Measurements from ENCODE around the gene CTSA. TPM values are rescaled to one million over a fixed set of nuclear protein-coding genes. Genes with fewer than 3 reads are reported as not detected.

Gene CTSA
- total RNA-seq, 1 donor from 2014 or later: 69.0 TPM

DNA sequence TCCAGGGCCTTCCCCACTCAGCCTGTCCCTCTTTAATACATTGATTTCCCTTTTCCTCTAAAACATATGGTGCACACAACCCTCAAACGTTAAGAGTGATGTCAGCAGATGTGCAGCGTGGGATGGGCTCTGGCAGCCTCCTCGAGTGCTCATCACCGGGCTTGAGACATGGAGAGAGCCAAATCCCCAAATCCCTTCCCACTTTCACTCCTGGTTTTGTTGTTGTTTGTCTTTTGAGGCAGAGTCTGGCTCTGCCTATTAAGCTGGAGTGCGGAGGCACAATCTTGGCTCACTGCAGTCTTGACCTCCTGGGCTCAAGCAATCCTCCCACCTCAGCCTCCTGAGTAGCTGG lies 26.6 kb downstream of the CTSA start:
- TF ChIP-seq, protein P1, sequence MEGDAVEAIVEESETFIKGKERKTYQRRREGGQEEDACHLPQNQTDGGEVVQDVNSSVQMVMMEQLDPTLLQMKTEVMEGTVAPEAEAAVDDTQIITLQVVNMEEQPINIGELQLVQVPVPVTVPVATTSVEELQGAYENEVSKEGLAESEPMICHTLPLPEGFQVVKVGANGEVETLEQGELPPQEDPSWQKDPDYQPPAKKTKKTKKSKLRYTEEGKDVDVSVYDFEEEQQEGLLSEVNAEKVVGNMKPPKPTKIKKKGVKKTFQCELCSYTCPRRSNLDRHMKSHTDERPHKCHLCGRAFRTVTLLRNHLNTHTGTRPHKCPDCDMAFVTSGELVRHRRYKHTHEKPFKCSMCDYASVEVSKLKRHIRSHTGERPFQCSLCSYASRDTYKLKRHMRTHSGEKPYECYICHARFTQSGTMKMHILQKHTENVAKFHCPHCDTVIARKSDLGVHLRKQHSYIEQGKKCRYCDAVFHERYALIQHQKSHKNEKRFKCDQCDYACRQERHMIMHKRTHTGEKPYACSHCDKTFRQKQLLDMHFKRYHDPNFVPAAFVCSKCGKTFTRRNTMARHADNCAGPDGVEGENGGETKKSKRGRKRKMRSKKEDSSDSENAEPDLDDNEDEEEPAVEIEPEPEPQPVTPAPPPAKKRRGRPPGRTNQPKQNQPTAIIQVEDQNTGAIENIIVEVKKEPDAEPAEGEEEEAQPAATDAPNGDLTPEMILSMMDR (IDR thresholded peaks at IDR 0.05; ENCODE audit: insufficient read depth, low read depth, low read length): no peak
- no peak for TF ChIP-seq EZH2 (IDR thresholded peaks at IDR 0.05; ENCODE audit: insufficient read depth, low read length)
- H3K27ac Mint-ChIP-seq (ENCODE audit: unreplicated experiment): no peak overlapping the region

DNA sequence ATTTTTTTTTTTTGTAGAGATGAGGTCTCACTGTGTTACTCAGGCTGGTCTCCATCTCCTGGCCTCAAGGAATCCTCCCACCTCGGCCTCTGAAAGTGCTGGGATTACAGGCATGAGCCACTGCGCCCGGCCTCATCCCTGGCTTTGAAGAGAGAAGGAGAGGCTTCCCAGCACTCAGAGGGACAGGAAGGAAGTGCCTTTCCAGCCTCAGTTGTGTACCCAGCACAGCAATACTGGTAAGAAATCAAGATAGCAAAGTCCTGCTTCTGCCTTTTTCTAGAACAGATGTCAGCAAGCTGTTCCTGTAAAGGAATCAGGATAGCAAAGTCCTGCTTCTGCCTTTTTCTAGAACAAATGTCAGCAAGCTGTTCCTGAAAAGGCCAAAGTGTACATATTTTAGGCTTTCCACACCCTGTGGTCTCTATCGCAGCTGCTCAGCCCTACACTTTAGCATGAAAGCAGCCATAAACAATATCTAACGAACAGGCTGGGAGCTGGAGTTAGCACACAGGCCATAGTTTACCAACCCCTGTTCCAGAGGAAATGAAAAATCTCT lies 27.1 kb downstream of the CTSA start:
- Histone ChIP-seq H2AFZ (ENCODE audit: low read depth, low read length) (peak overlapping the region; percentile 0), H3K27ac (ENCODE audit: low read depth, low read length) (no peak overlapping the region), H4K20me1 (ENCODE audit: insufficient read depth, low read length) (no peaks in the 10 kb centered on the region), H3K9me3 (ENCODE audit: insufficient read depth, low read depth, low read length) (no peaks in the 10 kb centered on the region), H3K79me2 (ENCODE audit: insufficient read depth, low read length) (no peaks in the 10 kb centered on the region), H3K27me3 (ENCODE audit: insufficient read depth, low read length) (no peaks in the 10 kb centered on the region), H3K4me1 (ENCODE audit: insufficient read depth, low read length) (peaks cover 21% of the 10 kb centered on the region), H3K36me3 (ENCODE audit: insufficient read depth, low read length) (no peaks in the 10 kb centered on the region), H3K4me3 (ENCODE audit: insufficient read depth, low read depth, low read length) (no peak overlapping the region), H3K9ac (ENCODE audit: low read length) (no peak overlapping the region), H3K4me2 (ENCODE audit: low read length) (no peak overlapping the region)
- TF ChIP-seq, protein P1 (IDR thresholded peaks at IDR 0.05; ENCODE audit: insufficient read depth, low read depth, low read length): no peak
- TF ChIP-seq EZH2 (IDR thresholded peaks at IDR 0.05; ENCODE audit: insufficient read depth, low read length): no peak
- H3K27me3 Mint-ChIP-seq (ENCODE audit: low read depth, unreplicated experiment): peaks cover 2% of the 10 kb centered on the region
- peaks cover 7% of the 10 kb centered on the region for H3K4me1 Mint-ChIP-seq (ENCODE audit: low read depth, unreplicated experiment)
- no peak overlapping the region for H3K27ac Mint-ChIP-seq (ENCODE audit: unreplicated experiment)
- H3K36me3 Mint-ChIP-seq (ENCODE audit: low read depth, unreplicated experiment): peaks cover 3% of the 10 kb centered on the region
- FAIRE-seq (no peak), DNase-seq (ENCODE audit: low read depth) (no peak)
- H3K4me3 Mint-ChIP-seq (ENCODE audit: unreplicated experiment): no peak overlapping the region
- no peaks in the 10 kb centered on the region for H3K9me3 Mint-ChIP-seq (ENCODE audit: unreplicated experiment)

More for the DNA sequence above, 26.6 kb downstream of the CTSA start:
- FAIRE-seq: no peak
- no peak overlapping the region for H3K9ac ChIP-seq (ENCODE audit: low read length)
- no peaks in the 10 kb centered on the region for H4K20me1 ChIP-seq (ENCODE audit: insufficient read depth, low read length)
- no peaks in the 10 kb centered on the region for H3K27me3 ChIP-seq (ENCODE audit: insufficient read depth, low read length)
- peak; percentile 33 for DNase-seq (ENCODE audit: low read depth)
- no peaks in the 10 kb centered on the region for H3K79me2 ChIP-seq (ENCODE audit: insufficient read depth, low read length)
- no peak overlapping the region for H2AFZ ChIP-seq (ENCODE audit: low read depth, low read length)
- H3K27me3 Mint-ChIP-seq (ENCODE audit: low read depth, unreplicated experiment): peaks cover 2% of the 10 kb centered on the region
- peaks cover 7% of the 10 kb centered on the region for H3K4me1 Mint-ChIP-seq (ENCODE audit: low read depth, unreplicated experiment)
- H3K4me1 ChIP-seq (ENCODE audit: insufficient read depth, low read length): peaks cover 21% of the 10 kb centered on the region
- H3K9me3 Mint-ChIP-seq (ENCODE audit: unreplicated experiment): no peaks in the 10 kb centered on the region
- H3K9me3 ChIP-seq (ENCODE audit: insufficient read depth, low read depth, low read length): no peaks in the 10 kb centered on the region
- no peak overlapping the region for H3K4me3 Mint-ChIP-seq (ENCODE audit: unreplicated experiment)
- H3K27ac ChIP-seq (ENCODE audit: low read depth, low read length): no peak overlapping the region
- no peak overlapping the region for H3K4me3 ChIP-seq (ENCODE audit: insufficient read depth, low read depth, low read length)
- no peaks in the 10 kb centered on the region for H3K36me3 ChIP-seq (ENCODE audit: insufficient read depth, low read length)
- peaks cover 3% of the 10 kb centered on the region for H3K36me3 Mint-ChIP-seq (ENCODE audit: low read depth, unreplicated experiment)
- H3K4me2 ChIP-seq (ENCODE audit: low read length): no peak overlapping the region

DNA sequence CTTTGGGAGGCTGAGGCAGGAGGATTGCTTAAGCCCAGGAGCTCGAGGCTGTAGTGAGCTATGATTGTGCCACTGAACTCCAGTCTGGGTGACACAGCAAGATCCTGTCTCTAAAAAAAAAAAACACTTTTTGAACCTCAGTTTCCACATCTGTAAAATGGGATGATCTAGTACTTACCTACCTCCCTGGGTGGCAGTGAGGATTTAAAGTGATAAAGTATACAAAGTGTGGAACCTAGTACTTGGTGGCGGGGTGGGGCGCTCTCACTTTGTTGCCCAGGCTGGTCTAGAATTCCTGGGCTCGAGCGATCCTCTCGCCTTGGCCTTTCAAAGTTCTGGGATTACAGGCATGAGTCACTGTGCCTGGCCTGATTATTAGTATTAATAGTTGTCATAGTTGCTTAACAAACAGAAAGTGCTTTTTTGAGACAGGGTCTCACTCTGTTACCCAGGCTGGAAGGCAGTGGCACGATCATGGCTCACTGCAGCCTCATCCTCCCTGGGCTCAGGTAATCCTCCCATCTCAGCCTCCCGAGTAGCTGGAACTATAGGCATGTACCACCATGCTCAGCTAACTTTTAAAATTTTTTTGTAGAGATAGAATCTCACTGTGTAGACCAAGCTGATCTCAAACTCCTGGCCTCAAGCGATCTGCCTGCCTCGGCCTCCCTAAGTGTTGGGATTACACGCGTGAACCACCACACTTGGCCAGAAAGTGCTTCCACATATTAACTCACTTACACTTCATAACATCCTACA lies 27.8 kb downstream of the CTSA start:
- Histone ChIP-seq H3K27ac (ENCODE audit: low read depth, low read length) (no peak overlapping the region), H3K4me2 (ENCODE audit: low read length) (peak overlapping the region; percentile 70), H4K20me1 (ENCODE audit: insufficient read depth, low read length) (no peaks in the 10 kb centered on the region), H3K79me2 (ENCODE audit: insufficient read depth, low read length) (no peaks in the 10 kb centered on the region), H3K4me3 (ENCODE audit: insufficient read depth, low read depth, low read length) (no peak overlapping the region), H2AFZ (ENCODE audit: low read depth, low read length) (no peak overlapping the region), H3K36me3 (ENCODE audit: insufficient read depth, low read length) (no peaks in the 10 kb centered on the region), H3K27me3 (ENCODE audit: insufficient read depth, low read length) (no peaks in the 10 kb centered on the region), H3K4me1 (ENCODE audit: insufficient read depth, low read length) (peaks cover 21% of the 10 kb centered on the region), H3K9ac (ENCODE audit: low read length) (no peak overlapping the region), H3K9me3 (ENCODE audit: insufficient read depth, low read depth, low read length) (no peaks in the 10 kb centered on the region)
- Mint-ChIP-seq H3K4me3 (ENCODE audit: unreplicated experiment) (no peak overlapping the region), H3K9me3 (ENCODE audit: unreplicated experiment) (no peaks in the 10 kb centered on the region), H3K4me1 (ENCODE audit: low read depth, unreplicated experiment) (peaks cover 7% of the 10 kb centered on the region), H3K27ac (ENCODE audit: unreplicated experiment) (no peak overlapping the region), H3K36me3 (ENCODE audit: low read depth, unreplicated experiment) (peaks cover 3% of the 10 kb centered on the region), H3K27me3 (ENCODE audit: low read depth, unreplicated experiment) (peaks cover 2% of the 10 kb centered on the region)
- TF ChIP-seq, protein P1 (IDR thresholded peaks at IDR 0.05; ENCODE audit: insufficient read depth, low read depth, low read length): no peak
- FAIRE-seq (no peak), DNase-seq (ENCODE audit: low read depth) (no peak)

Measured in astrocyte (in vitro differentiated cells and primary cell).